Measurements from ENCODE around the gene KRT36.

The KRT36 gene

GRCh38 chr17:41522301-41523224 is 32.9 kb upstream of the KRT36 start:
- H3K4me3 ChIP-seq (ENCODE audit: low read depth, low read length), result no peak overlapping the region
- TF ChIP-seq CTCF (IDR thresholded peaks at IDR 0.05; ENCODE audit: borderline replicate concordance, insufficient read depth, low read depth, low read length), result no peak

- TF ChIP-seq CTCF (IDR thresholded peaks at IDR 0.05; ENCODE audit: borderline replicate concordance, insufficient read depth, low read depth, low read length), result no peak
- no peak overlapping the region for H3K4me3 ChIP-seq (ENCODE audit: low read depth, low read length)
Measured at GRCh38 chr17:41521574-41522261, 32.0 kb upstream of the KRT36 start.

GRCh38 chr17:41520821-41521521 is 31.3 kb upstream of the KRT36 start:
- no peak overlapping the region for H3K4me3 ChIP-seq (ENCODE audit: low read depth, low read length)
- TF ChIP-seq CTCF (IDR thresholded peaks at IDR 0.05; ENCODE audit: borderline replicate concordance, insufficient read depth, low read depth, low read length), result no peak

- TF ChIP-seq CTCF (IDR thresholded peaks at IDR 0.05; ENCODE audit: borderline replicate concordance, insufficient read depth, low read depth, low read length), result no peak
- no peak overlapping the region for H3K4me3 ChIP-seq (ENCODE audit: low read depth, low read length)
Measured at GRCh38 chr17:41519501-41520224, 30.0 kb upstream of the KRT36 start.

GRCh38 chr17:41518789-41519449 is 29.2 kb upstream of the KRT36 start, which contains the start of gene KRT15:
Gene KRT15, minus strand, starts transcription at chr17:41518890. Its CDS starts 63 bp downstream, at chr17:41518827.
- no peak within 1 kb of the TSS for H3K4me3 ChIP-seq (ENCODE audit: low read depth, low read length)

More at GRCh38 chr17:41518789-41519449, 29.2 kb upstream of the KRT36 start, which contains the start of gene KRT15:
- TF ChIP-seq CTCF (IDR thresholded peaks at IDR 0.05; ENCODE audit: borderline replicate concordance, insufficient read depth, low read depth, low read length), result no peak
